RWPE1 (cell line): ENCODE measurements around the gene CALHM1.

Experiments
- CTCF ChIA-PET: fragments of 350-600 bp; sonication (Branson Sonifier 250); formaldehyde crosslinking; extraction: SDS; loops from one replicate; lab custom pipeline; 2021; lab: Yijun Ruan, JAX
- POLR2A ChIA-PET: fragments of 400-600 bp; formaldehyde crosslinking; extraction: SDS; loops from one replicate; lab custom pipeline; 2020; ENCODE audit warnings: antibody characterized with exemption; ENCODE audit not compliant: low non-redundant PET; lab: Yijun Ruan, JAX
- DNase-seq: peaks from one replicate; pipeline ENCODE4 v3.0.0; 2012; ENCODE audit warnings: low spot score
- H3K27ac ChIP-seq: fragments of 450-650 bp; 2 replicates; pipeline ENCODE4 v1.5.1; 2017
- TF ChIP-seq, protein P1 (sequence below): fragments of 450-650 bp; conservative IDR thresholded peaks from 2 replicates; pipeline ENCODE4 v1.5.1; 2017; ENCODE audit warnings: low read depth, mild to moderate bottlenecking

The CALHM1 gene

DNA sequence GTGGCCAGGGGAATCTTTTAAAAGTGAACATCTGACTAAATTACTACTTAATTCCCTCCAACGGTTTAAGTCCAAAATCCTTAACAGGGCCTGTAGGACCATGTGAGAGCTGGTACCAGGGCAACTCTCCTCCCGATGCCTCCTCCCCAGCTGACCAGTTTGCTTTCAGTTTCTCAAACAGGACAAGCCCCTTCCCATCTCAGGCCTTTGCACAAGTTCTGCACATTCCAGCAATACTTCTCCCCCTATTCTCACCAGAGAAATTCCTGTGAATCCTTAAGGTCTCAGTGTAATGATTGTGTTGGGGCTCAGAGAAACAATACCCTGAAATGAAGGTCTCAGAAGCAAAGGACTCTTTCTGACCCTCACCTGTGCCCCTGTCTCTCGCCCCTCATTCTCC is 8.0 kb upstream of the CALHM1 start:
- TF ChIP-seq, protein P1, sequence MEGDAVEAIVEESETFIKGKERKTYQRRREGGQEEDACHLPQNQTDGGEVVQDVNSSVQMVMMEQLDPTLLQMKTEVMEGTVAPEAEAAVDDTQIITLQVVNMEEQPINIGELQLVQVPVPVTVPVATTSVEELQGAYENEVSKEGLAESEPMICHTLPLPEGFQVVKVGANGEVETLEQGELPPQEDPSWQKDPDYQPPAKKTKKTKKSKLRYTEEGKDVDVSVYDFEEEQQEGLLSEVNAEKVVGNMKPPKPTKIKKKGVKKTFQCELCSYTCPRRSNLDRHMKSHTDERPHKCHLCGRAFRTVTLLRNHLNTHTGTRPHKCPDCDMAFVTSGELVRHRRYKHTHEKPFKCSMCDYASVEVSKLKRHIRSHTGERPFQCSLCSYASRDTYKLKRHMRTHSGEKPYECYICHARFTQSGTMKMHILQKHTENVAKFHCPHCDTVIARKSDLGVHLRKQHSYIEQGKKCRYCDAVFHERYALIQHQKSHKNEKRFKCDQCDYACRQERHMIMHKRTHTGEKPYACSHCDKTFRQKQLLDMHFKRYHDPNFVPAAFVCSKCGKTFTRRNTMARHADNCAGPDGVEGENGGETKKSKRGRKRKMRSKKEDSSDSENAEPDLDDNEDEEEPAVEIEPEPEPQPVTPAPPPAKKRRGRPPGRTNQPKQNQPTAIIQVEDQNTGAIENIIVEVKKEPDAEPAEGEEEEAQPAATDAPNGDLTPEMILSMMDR = no peak
- CTCF ChIA-PET = interaction anchor here (0.7 kb wide), 1 partner anchor 265 kb away, joined by 3 read pairs; no protein-coding TSS in a partner anchor
- H3K27ac ChIP-seq = no peak overlapping the region
- POLR2A ChIA-PET = no interaction called here
- no peak for DNase-seq

DNA sequence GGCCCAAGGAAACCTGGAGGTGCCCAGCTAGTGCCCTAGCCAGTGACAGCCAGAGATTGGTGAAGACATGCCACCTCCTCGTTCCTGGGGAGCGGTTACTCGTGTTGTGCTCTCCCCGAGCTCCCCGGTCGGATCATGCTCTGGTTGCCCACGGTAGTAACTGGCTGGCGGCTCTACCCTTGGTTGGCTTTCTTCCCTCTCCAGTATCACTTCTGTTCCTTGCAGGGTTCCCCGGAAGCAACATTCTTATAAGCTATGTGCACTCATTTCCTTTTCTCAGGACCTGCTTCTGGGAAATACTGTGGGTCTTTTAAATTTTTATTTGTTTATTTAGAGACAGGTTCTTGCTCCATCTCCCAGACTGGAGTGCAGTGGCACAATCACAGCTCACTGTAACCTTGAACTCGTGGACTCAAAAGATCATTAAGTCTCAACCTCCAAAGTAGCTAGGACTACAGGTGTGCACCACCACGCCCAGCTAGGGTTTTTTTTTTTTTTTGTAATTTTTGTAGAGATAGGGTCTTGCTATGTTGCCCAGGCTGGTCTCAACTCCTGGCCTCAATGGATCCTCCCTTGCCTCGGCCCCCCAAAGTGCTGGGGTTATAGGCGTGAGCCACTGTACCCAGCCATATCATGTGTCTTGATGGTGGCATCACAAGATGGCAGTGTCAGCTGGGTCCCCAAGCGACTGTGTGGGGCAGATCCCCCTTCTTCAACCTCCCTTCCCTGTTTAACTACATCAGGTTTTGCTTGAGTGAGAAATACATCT is 6.9 kb upstream of the CALHM1 start:
- CTCF ChIA-PET = interaction anchor here (0.7 kb wide), 1 partner anchor 23 kb away, joined by 3 read pairs; no protein-coding TSS in a partner anchor

DNA sequence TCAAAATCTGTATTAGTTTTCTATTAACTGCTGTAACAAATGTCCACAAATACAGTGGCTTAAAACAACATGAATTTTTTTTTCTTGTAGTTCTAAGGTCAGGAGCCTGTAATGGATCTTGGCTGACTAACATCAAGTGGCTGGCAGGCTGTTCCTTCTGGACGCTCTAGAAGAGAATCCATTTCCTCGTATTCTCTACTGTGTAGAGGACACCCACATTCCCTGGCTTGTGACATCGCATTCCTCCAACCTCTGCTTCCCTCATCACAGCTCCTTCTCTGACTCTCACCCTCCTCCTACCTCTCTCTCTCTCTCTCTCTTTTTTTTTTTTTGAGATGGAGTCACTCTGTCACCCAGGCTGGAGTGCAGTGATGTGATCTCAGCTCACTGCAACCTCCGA is 4.8 kb upstream of the CALHM1 start:
- TF ChIP-seq, protein P1 = no peak
- ChIA-PET POLR2A (no interaction called here), CTCF (interaction anchor here (0.6 kb wide), 1 partner anchor 1997 kb away, joined by 3 read pairs; no protein-coding TSS in a partner anchor)
- DNase-seq = no peak
- H3K27ac ChIP-seq = no peak overlapping the region

More for the DNA sequence above, 6.9 kb upstream of the CALHM1 start:
- no peak for DNase-seq
- POLR2A ChIA-PET = interaction anchor here (0.7 kb wide), 1 partner anchor 99 kb away, joined by 7 read pairs; no protein-coding TSS in a partner anchor
- no peak overlapping the region for H3K27ac ChIP-seq
- TF ChIP-seq, protein P1 = no peak

DNA sequence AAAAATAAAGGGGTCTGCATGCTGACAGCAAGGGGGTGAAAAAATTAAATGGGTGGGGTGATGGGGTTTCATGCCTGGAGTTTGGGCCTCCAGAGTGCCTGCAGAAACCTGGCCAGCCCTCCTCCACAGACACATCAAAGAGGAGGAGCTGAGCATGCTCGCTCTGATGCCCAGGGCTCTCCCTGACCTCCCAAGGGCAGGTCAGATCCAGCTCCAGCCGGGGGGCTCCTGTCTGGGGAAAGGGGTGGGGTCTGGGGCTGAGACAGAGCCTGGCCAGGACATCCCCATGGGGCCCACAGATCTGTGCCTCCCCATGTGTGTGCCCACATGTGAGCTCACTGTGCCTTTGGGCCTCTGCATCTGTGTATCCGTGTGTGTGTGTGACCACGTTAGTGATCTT is 915 bp upstream of the CALHM1 start:
- CTCF ChIA-PET = no interaction called here
- POLR2A ChIA-PET = interaction anchor here (0.7 kb wide), 1 partner anchor 33 kb away, joined by 3 read pairs; no protein-coding TSS in a partner anchor
- no peak for DNase-seq
- TF ChIP-seq, protein P1 = no peak
- no peak overlapping the region for H3K27ac ChIP-seq

DNA sequence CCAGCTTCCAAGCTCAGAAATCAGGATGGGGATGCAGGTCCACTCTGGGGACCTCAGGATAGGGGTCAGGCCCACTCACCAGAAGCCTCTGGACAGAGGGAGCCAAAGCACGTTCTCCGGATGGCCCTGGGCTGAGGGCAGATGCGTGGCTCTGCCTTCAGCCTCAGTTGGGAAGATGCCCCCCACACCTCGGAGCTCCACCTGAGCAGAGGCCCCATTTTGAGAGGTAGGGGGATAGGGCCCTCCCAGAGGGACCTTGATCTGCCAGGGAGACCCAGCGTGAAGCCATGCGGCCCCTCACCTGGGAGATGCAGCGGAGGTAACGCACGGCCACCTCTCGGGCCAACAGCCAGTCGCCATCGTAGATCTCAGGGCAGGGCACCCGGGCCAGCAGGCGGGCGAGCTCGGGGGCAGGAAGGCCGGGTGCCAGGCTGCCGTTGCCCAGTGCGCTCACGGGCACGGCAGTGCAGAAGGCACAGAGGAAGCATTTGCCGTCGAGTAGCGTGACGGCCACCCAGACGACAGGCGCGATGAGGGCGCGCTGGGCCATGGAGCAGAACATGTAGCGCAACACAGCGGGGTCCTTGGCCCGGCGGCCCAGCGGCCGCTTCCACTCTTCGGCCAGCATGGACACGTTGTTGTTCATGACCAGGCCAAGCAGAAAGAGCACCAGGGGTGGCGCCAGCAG is 660 bp downstream of the CALHM1 start:
- TF ChIP-seq, protein P1 = no peak
- no peak overlapping the region for H3K27ac ChIP-seq
- POLR2A ChIA-PET = no interaction called here
- DNase-seq = no peak
- CTCF ChIA-PET = no interaction called here

DNA sequence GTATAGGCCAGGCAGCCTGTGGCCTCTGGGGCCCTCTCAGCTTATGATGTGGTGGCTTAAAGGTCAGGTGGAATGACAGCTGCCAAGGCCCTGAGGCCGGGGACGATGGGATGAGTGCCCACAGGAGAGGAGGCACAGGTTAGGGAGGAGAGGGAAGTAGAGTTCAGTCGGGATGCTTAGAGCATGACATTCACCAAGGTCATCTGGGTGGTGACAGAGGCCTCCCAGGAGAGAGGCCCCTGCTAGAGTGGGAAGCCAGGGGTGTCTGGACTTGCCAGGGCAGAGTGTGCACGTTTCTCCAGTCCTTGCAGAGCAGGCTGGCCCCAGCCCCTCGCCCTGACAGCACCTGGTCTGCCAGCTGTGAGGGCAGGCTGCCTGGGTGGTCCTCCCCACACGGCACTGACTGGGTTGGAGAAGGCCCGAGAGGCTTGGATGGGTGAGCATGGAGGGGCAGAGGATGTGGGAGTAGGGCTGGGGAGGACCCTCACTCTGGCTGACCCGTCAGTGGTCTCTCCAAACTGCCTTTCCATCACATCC is 1.5 kb downstream of the CALHM1 start:
- POLR2A ChIA-PET = no interaction called here
- no peak for DNase-seq
- peak overlapping the region; percentile 5; the same call in 1 of the 2 replicates for H3K27ac ChIP-seq
- TF ChIP-seq, protein P1 = no peak
- CTCF ChIA-PET = interaction anchor here (0.7 kb wide), 1 partner anchor 16 kb away, joined by 4 read pairs; no protein-coding TSS in a partner anchor
